ENCODE results near the gene HS3ST4. TPM values are rescaled to one million over a fixed set of nuclear protein-coding genes. Genes with fewer than 3 reads are reported as not detected.

Gene HS3ST4
- total RNA-seq, 2 experiments from 2014 or later: not detected

- Mint-ChIP-seq H3K36me3 (ENCODE audit: low read depth) (no peaks in the 10 kb centered on the region), H3K4me1 (ENCODE audit: low read depth) (no peaks in the 10 kb centered on the region), H3K9me3 (no peaks in the 10 kb centered on the region), H3K27ac (no peak overlapping the region), H3K27me3 (peaks cover 7% of the 10 kb centered on the region), H3K4me3 (no peak overlapping the region)
- TF ChIP-seq CTCF (IDR thresholded peaks at IDR 0.05): no peak
- intact Hi-C loops (cut with micrococcal nuclease): no loop called here
- POLR2A ChIA-PET: no interaction called here
- DNase-seq: no peak
- no peak for ATAC-seq
- CTCF ChIA-PET: no interaction called here
Observed at GRCh38 chr16:25783226-25783625, 91.5 kb downstream of the HS3ST4 start.

GRCh38 chr16:25785361-25785760 lies 93.6 kb downstream of the HS3ST4 start:
- no peak for ATAC-seq
- no peak for DNase-seq
- H3K4me3 Mint-ChIP-seq: no peak overlapping the region
- H3K27ac Mint-ChIP-seq: no peak overlapping the region
- H3K4me1 Mint-ChIP-seq (ENCODE audit: low read depth): no peaks in the 10 kb centered on the region
- H3K36me3 Mint-ChIP-seq (ENCODE audit: low read depth): no peaks in the 10 kb centered on the region
- H3K9me3 Mint-ChIP-seq: no peaks in the 10 kb centered on the region
- intact Hi-C loops (cut with micrococcal nuclease): no loop called here
- POLR2A ChIA-PET: no interaction called here
- H3K27me3 Mint-ChIP-seq: peaks cover 2% of the 10 kb centered on the region
- CTCF ChIA-PET: no interaction called here
- no peak for TF ChIP-seq CTCF (IDR thresholded peaks at IDR 0.05)

GRCh38 chr16:25786748-25787147 lies 95.0 kb downstream of the HS3ST4 start:
- H3K27me3 Mint-ChIP-seq: peaks cover 2% of the 10 kb centered on the region
- no peak for DNase-seq

GRCh38 chr16:25788637-25789036 lies 96.9 kb downstream of the HS3ST4 start:
- DNase-seq (no peak), ATAC-seq (no peak)
- Mint-ChIP-seq H3K27me3 (peaks cover 4% of the 10 kb centered on the region), H3K4me1 (ENCODE audit: low read depth) (no peaks in the 10 kb centered on the region), H3K4me3 (no peak overlapping the region), H3K36me3 (ENCODE audit: low read depth) (no peaks in the 10 kb centered on the region), H3K9me3 (no peaks in the 10 kb centered on the region), H3K27ac (no peak overlapping the region)
- ChIA-PET CTCF (no interaction called here), POLR2A (no interaction called here)
- TF ChIP-seq CTCF (IDR thresholded peaks at IDR 0.05): no peak
- intact Hi-C loops (cut with micrococcal nuclease): no loop called here

More at GRCh38 chr16:25786748-25787147, 95.0 kb downstream of the HS3ST4 start:
- ATAC-seq: no peak
- Mint-ChIP-seq H3K36me3 (ENCODE audit: low read depth) (no peaks in the 10 kb centered on the region), H3K9me3 (no peaks in the 10 kb centered on the region), H3K4me3 (no peak overlapping the region), H3K4me1 (ENCODE audit: low read depth) (no peaks in the 10 kb centered on the region), H3K27ac (no peak overlapping the region)
- ChIA-PET CTCF (no interaction called here), POLR2A (no interaction called here)
- intact Hi-C loops (cut with micrococcal nuclease): no loop called here
- no peak for TF ChIP-seq CTCF (IDR thresholded peaks at IDR 0.05)

- H3K27ac Mint-ChIP-seq: no peak overlapping the region
- no peaks in the 10 kb centered on the region for H3K4me1 Mint-ChIP-seq (ENCODE audit: low read depth)
- POLR2A ChIA-PET: no interaction called here
Observed at GRCh38 chr16:25796239-25796638, 104.5 kb downstream of the HS3ST4 start.

More at GRCh38 chr16:25796239-25796638, 104.5 kb downstream of the HS3ST4 start:
- no peak for TF ChIP-seq CTCF (IDR thresholded peaks at IDR 0.05)
- H3K27me3 Mint-ChIP-seq: peaks cover 14% of the 10 kb centered on the region
- H3K36me3 Mint-ChIP-seq (ENCODE audit: low read depth): no peaks in the 10 kb centered on the region
- H3K4me3 Mint-ChIP-seq: no peak overlapping the region
- ATAC-seq: no peak
- no peaks in the 10 kb centered on the region for H3K9me3 Mint-ChIP-seq
- DNase-seq: no peak
- CTCF ChIA-PET: no interaction called here
- intact Hi-C loops (cut with micrococcal nuclease): no loop called here

Data from activated CD8-positive, alpha-beta T cell treated with anti-CD3 and anti-CD28 coated beads for 36 hours (primary cell).